ENCODE data around the gene COX10.

The COX10 gene

GRCh38 chr17:14118951-14119350, 49.6 kb downstream of the COX10 start:
- Mint-ChIP-seq H3K36me3 (peaks cover 20% of the 10 kb centered on the region), H3K4me1 (peaks cover 27% of the 10 kb centered on the region), H3K9me3 (no peaks in the 10 kb centered on the region), H3K27me3 (no peaks in the 10 kb centered on the region), H3K27ac (no peak overlapping the region), H3K4me3 (no peak overlapping the region)
- ATAC-seq (ENCODE audit: low read depth) (no peak), DNase-seq (ENCODE audit: low spot score in 2 of 2) (no peak)

GRCh38 chr17:14119546-14119945, 50.2 kb downstream of the COX10 start:
- Mint-ChIP-seq H3K27ac (no peak overlapping the region), H3K36me3 (peaks cover 18% of the 10 kb centered on the region), H3K9me3 (no peaks in the 10 kb centered on the region), H3K4me3 (no peak overlapping the region), H3K4me1 (peaks cover 27% of the 10 kb centered on the region), H3K27me3 (no peaks in the 10 kb centered on the region)
- DNase-seq (ENCODE audit: low spot score in 2 of 2) (no peak), ATAC-seq (ENCODE audit: low read depth) (no peak)

- Mint-ChIP-seq H3K36me3 (peaks cover 7% of the 10 kb centered on the region), H3K9me3 (no peaks in the 10 kb centered on the region), H3K4me3 (no peak overlapping the region), H3K27ac (no peak overlapping the region), H3K27me3 (no peaks in the 10 kb centered on the region), H3K4me1 (peaks cover 29% of the 10 kb centered on the region)
- ATAC-seq (ENCODE audit: low read depth) (no peak), DNase-seq (ENCODE audit: low spot score in 2 of 2) (no peak)
Observed at GRCh38 chr17:14121952-14122351, 52.6 kb downstream of the COX10 start.

- ATAC-seq (ENCODE audit: low read depth): no peak
- DNase-seq (ENCODE audit: low spot score in 2 of 2): no peak
- Mint-ChIP-seq H3K4me1 (peaks cover 29% of the 10 kb centered on the region), H3K27me3 (no peaks in the 10 kb centered on the region), H3K4me3 (no peak overlapping the region), H3K36me3 (peaks cover 7% of the 10 kb centered on the region), H3K27ac (no peak overlapping the region), H3K9me3 (no peaks in the 10 kb centered on the region)
Observed at GRCh38 chr17:14123619-14124278, 54.4 kb downstream of the COX10 start.

GRCh38 chr17:14124854-14125253, 55.5 kb downstream of the COX10 start:
- H3K27me3 Mint-ChIP-seq: no peaks in the 10 kb centered on the region
- H3K4me1 Mint-ChIP-seq: peaks cover 25% of the 10 kb centered on the region
- ATAC-seq (ENCODE audit: low read depth): no peak
- no peaks in the 10 kb centered on the region for H3K9me3 Mint-ChIP-seq
- H3K4me3 Mint-ChIP-seq: no peak overlapping the region
- DNase-seq (ENCODE audit: low spot score in 2 of 2): no peak
- peaks cover 7% of the 10 kb centered on the region for H3K36me3 Mint-ChIP-seq
- no peak overlapping the region for H3K27ac Mint-ChIP-seq

GRCh38 chr17:14125518-14126137, 56.3 kb downstream of the COX10 start:
- DNase-seq (ENCODE audit: low spot score in 2 of 2): no peak
- Mint-ChIP-seq H3K4me1 (peaks cover 18% of the 10 kb centered on the region), H3K27me3 (no peaks in the 10 kb centered on the region), H3K36me3 (peaks cover 3% of the 10 kb centered on the region), H3K4me3 (no peak overlapping the region), H3K27ac (no peak overlapping the region), H3K9me3 (peaks cover 2% of the 10 kb centered on the region)
- ATAC-seq (ENCODE audit: low read depth): no peak

GRCh38 chr17:14133104-14133503, 63.8 kb downstream of the COX10 start:
- H3K4me1 Mint-ChIP-seq: no peaks in the 10 kb centered on the region
- H3K27ac Mint-ChIP-seq: no peak overlapping the region
- H3K27me3 Mint-ChIP-seq: no peaks in the 10 kb centered on the region
- H3K4me3 Mint-ChIP-seq: no peak overlapping the region
- H3K36me3 Mint-ChIP-seq: peaks cover 5% of the 10 kb centered on the region
- ATAC-seq (ENCODE audit: low read depth): no peak
- no peak for DNase-seq (ENCODE audit: low spot score in 2 of 2)
- H3K9me3 Mint-ChIP-seq: peaks cover 3% of the 10 kb centered on the region

- ATAC-seq (ENCODE audit: low read depth): no peak
- Mint-ChIP-seq H3K9me3 (peaks cover 3% of the 10 kb centered on the region), H3K36me3 (peaks cover 5% of the 10 kb centered on the region), H3K4me3 (no peak overlapping the region), H3K27ac (no peak overlapping the region), H3K4me1 (peaks cover 2% of the 10 kb centered on the region), H3K27me3 (no peaks in the 10 kb centered on the region)
- DNase-seq (ENCODE audit: low spot score in 2 of 2): no peak
Observed at GRCh38 chr17:14134456-14134855, 65.2 kb downstream of the COX10 start.

GRCh38 chr17:14135906-14136590, 66.7 kb downstream of the COX10 start:
- ATAC-seq (ENCODE audit: low read depth): no peak
- H3K4me1 Mint-ChIP-seq: peaks cover 4% of the 10 kb centered on the region
- no peaks in the 10 kb centered on the region for H3K27me3 Mint-ChIP-seq
- no peak overlapping the region for H3K4me3 Mint-ChIP-seq
- H3K9me3 Mint-ChIP-seq: no peaks in the 10 kb centered on the region
- H3K27ac Mint-ChIP-seq: no peak overlapping the region
- H3K36me3 Mint-ChIP-seq: peaks cover 2% of the 10 kb centered on the region
- no peak for DNase-seq (ENCODE audit: low spot score in 2 of 2)

- DNase-seq (ENCODE audit: low spot score in 2 of 2) (no peak), ATAC-seq (ENCODE audit: low read depth) (no peak)
- Mint-ChIP-seq H3K36me3 (no peaks in the 10 kb centered on the region), H3K27me3 (no peaks in the 10 kb centered on the region), H3K27ac (no peak overlapping the region), H3K4me3 (no peak overlapping the region), H3K9me3 (no peaks in the 10 kb centered on the region), H3K4me1 (peaks cover 4% of the 10 kb centered on the region)
Observed at GRCh38 chr17:14138649-14139048, 69.3 kb downstream of the COX10 start.

GRCh38 chr17:14143688-14144087, 74.4 kb downstream of the COX10 start:
- DNase-seq (ENCODE audit: low spot score in 2 of 2) (no peak), ATAC-seq (ENCODE audit: low read depth) (no peak)
- H3K9me3 Mint-ChIP-seq: peaks cover 7% of the 10 kb centered on the region
- peaks cover 18% of the 10 kb centered on the region for H3K4me1 Mint-ChIP-seq
- no peak overlapping the region for H3K4me3 Mint-ChIP-seq
- H3K36me3 Mint-ChIP-seq: peaks cover 15% of the 10 kb centered on the region
- H3K27ac Mint-ChIP-seq: no peak overlapping the region
- no peaks in the 10 kb centered on the region for H3K27me3 Mint-ChIP-seq

- H3K27ac Mint-ChIP-seq: no peak overlapping the region
Observed at GRCh38 chr17:14144508-14144907, 75.2 kb downstream of the COX10 start.

GRCh38 chr17:14149751-14150150, 80.4 kb downstream of the COX10 start:
- H3K36me3 Mint-ChIP-seq: peaks cover 24% of the 10 kb centered on the region
- H3K27me3 Mint-ChIP-seq: no peaks in the 10 kb centered on the region
- H3K4me3 Mint-ChIP-seq: no peak overlapping the region
- H3K27ac Mint-ChIP-seq: no peak overlapping the region
- peaks cover 6% of the 10 kb centered on the region for H3K9me3 Mint-ChIP-seq
- peaks cover 15% of the 10 kb centered on the region for H3K4me1 Mint-ChIP-seq
- DNase-seq (ENCODE audit: low spot score in 2 of 2) (no peak), ATAC-seq (ENCODE audit: low read depth) (no peak)

More at GRCh38 chr17:14144508-14144907, 75.2 kb downstream of the COX10 start:
- Mint-ChIP-seq H3K4me1 (peaks cover 17% of the 10 kb centered on the region), H3K9me3 (peaks cover 7% of the 10 kb centered on the region), H3K36me3 (peaks cover 15% of the 10 kb centered on the region), H3K27me3 (no peaks in the 10 kb centered on the region), H3K4me3 (no peak overlapping the region)
- DNase-seq (ENCODE audit: low spot score in 2 of 2) (no peak), ATAC-seq (ENCODE audit: low read depth) (no peak)

GRCh38 chr17:14150619-14151018, 81.3 kb downstream of the COX10 start:
- ATAC-seq (ENCODE audit: low read depth) (no peak), DNase-seq (ENCODE audit: low spot score in 2 of 2) (no peak)
- no peak overlapping the region for H3K4me3 Mint-ChIP-seq
- peaks cover 10% of the 10 kb centered on the region for H3K4me1 Mint-ChIP-seq
- H3K27me3 Mint-ChIP-seq: no peaks in the 10 kb centered on the region
- H3K27ac Mint-ChIP-seq: no peak overlapping the region
- no peaks in the 10 kb centered on the region for H3K9me3 Mint-ChIP-seq
- peaks cover 21% of the 10 kb centered on the region for H3K36me3 Mint-ChIP-seq
